Natural killer cell (primary cell): ENCODE measurements around the gene PC. TPM values are rescaled to one million over a fixed set of nuclear protein-coding genes. Genes with fewer than 3 reads are reported as not detected.

ENCODE experiments used
- ATAC-seq, 3 donors: fragments of 150-1000 bp in 2 of 3; fragments of 200-7000 bp in 1 of 3; cut with Tn5 transposase; 1 replicate in 1 of 3; 2 replicates in 2 of 3; pipeline ENCODE4 v1.10.0; 2021; ENCODE audit warnings: mild to moderate bottlenecking in 2 of 3, moderate library complexity in 2 of 3
- DNase-seq, 2 donors: peaks; one replicate each; pipeline versions ENCODE4 v3.0.0 to v3.0.0-alpha.2; 2013 to 2021; ENCODE audit warnings: mixed read lengths in 1 of 2
- H3K27ac ChIP-seq: one replicate; pipeline ENCODE4 v1.5.1; 2013; ENCODE audit warnings: mild to moderate bottlenecking, low read length
- H3K27me3 ChIP-seq: one replicate; pipeline ENCODE4 v1.6.1; 2013; ENCODE audit warnings: low read length; ENCODE audit not compliant: control insufficient read depth, insufficient read depth
- H3K36me3 ChIP-seq: one replicate; pipeline ENCODE4 v1.6.1; 2013; ENCODE audit warnings: low read length; ENCODE audit not compliant: control insufficient read depth, insufficient read depth
- H3K4me1 ChIP-seq: one replicate; pipeline ENCODE4 v1.6.1; 2013; ENCODE audit warnings: low read length; ENCODE audit not compliant: control insufficient read depth, insufficient read depth
- H3K4me3 ChIP-seq: one replicate; pipeline ENCODE4 v1.5.1; 2013; ENCODE audit warnings: low read length
- H3K9me3 ChIP-seq: one replicate; pipeline ENCODE4 v1.6.1; 2013; ENCODE audit warnings: low read length; ENCODE audit not compliant: control insufficient read depth, insufficient read depth
- H3K27ac Mint-ChIP-seq, 2 donors: one replicate each; pipeline ENCODE4 v1.8.0; 2022; ENCODE audit warnings: mild to moderate bottlenecking in 2 of 2, mixed read lengths in 2 of 2, moderate library complexity in 1 of 2
- H3K27me3 Mint-ChIP-seq, 2 donors: one replicate each; pipeline ENCODE4 v1.8.0; 2022; ENCODE audit warnings: low read depth in 2 of 2, mixed read lengths in 2 of 2
- H3K36me3 Mint-ChIP-seq: one replicate; pipeline ENCODE4 v1.8.0; 2022; ENCODE audit warnings: mixed read lengths
- H3K4me1 Mint-ChIP-seq, 2 donors: one replicate each; pipeline ENCODE4 v1.8.0; 2022; ENCODE audit warnings: mixed read lengths in 2 of 2
- H3K4me3 Mint-ChIP-seq: one replicate; pipeline ENCODE4 v1.8.0; 2022; ENCODE audit warnings: mild to moderate bottlenecking, moderate library complexity, mixed read lengths
- H3K9me3 Mint-ChIP-seq, 2 donors: one replicate each; pipeline ENCODE4 v1.8.0; 2022; ENCODE audit warnings: mixed read lengths in 2 of 2
- CTCF ChIP-seq: fragments of 200-600 bp; IDR thresholded peaks from one replicate; pipeline ENCODE4 v1.8.0; 2022; ENCODE audit warnings: antibody characterized with exemption
- WGBS: methylation state at CpG from one replicate; pipeline ENCODE4 v1.1.7; 2013; ENCODE audit warnings: missing lambda C conversion rate; ENCODE audit not compliant: insufficient coverage; 5-methylcytosine and 5-hydroxymethylcytosine counted together
- intact Hi-C: fragments of 100-400 bp; cut with micrococcal nuclease; formaldehyde crosslinking; loops from one replicate; pipeline ENCODE4 v1.14.2; 2022
- total RNA-seq, 4 donors: library from RNA; stranded (reverse); fragments of 120-200 nt in 1 of 4; gene quantifications; one replicate each; pipeline versions ENCODE4 v1.2.3 to v1.2.4, GENCODE V29; 2013 to 2022

The PC gene
- total RNA-seq, 3 donors from 2014 or later (not counting 1 experiment from before 2014, with no cell fraction given): 4.1 to 5.9 (median 4.6) TPM

- Histone ChIP-seq H3K36me3 (no peaks in the 10 kb centered on the region), H3K4me1 (peaks cover 3% of the 10 kb centered on the region), H3K9me3 (peaks cover 4% of the 10 kb centered on the region), H3K27ac (no peak overlapping the region), H3K4me3 (no peak overlapping the region), H3K27me3 (no peaks in the 10 kb centered on the region)
- H3K27me3 Mint-ChIP-seq: peaks cover 7 to 8% of the 10 kb centered on the region in 2 donors
- no peak for TF ChIP-seq CTCF
- no peak overlapping the region for H3K4me3 Mint-ChIP-seq
- intact Hi-C loops: no loop called here
- 91% methylated on average over 7 of the region's 8 CpGs for WGBS
- DNase-seq: no peak
- H3K36me3 Mint-ChIP-seq: no peaks in the 10 kb centered on the region
- H3K9me3 Mint-ChIP-seq: no peaks in the 10 kb centered on the region
- H3K27ac Mint-ChIP-seq: no peak overlapping the region
- no peaks in the 10 kb centered on the region for H3K4me1 Mint-ChIP-seq
- ATAC-seq: no peak
Observed at GRCh38 chr11:66973956-66974580, 15.9 kb upstream of the PC start.

- no peak overlapping the region for H3K27ac ChIP-seq
- H3K9me3 ChIP-seq: no peaks in the 10 kb centered on the region
- H3K27me3 ChIP-seq: no peaks in the 10 kb centered on the region
- H3K4me1 ChIP-seq: peaks cover 3% of the 10 kb centered on the region
- H3K4me3 Mint-ChIP-seq: no peak overlapping the region
- H3K4me1 Mint-ChIP-seq: no peaks in the 10 kb centered on the region
- ATAC-seq (no peak), DNase-seq (no peak)
- no peak overlapping the region for H3K27ac Mint-ChIP-seq
- H3K9me3 Mint-ChIP-seq: no peaks in the 10 kb centered on the region
- 92% methylated on average over 2 of the region's 2 CpGs for WGBS
- H3K36me3 Mint-ChIP-seq: no peaks in the 10 kb centered on the region
- no peaks in the 10 kb centered on the region for H3K36me3 ChIP-seq
- no peak overlapping the region for H3K4me3 ChIP-seq
- TF ChIP-seq CTCF: no peak
- H3K27me3 Mint-ChIP-seq: peaks cover 7 to 8% of the 10 kb centered on the region in 2 donors
- intact Hi-C loops: no loop called here
Observed at GRCh38 chr11:66971488-66971887, 13.3 kb upstream of the PC start.

GRCh38 chr11:66970807-66971442 is 12.7 kb upstream of the PC start:
- Mint-ChIP-seq H3K36me3 (no peaks in the 10 kb centered on the region), H3K9me3 (no peaks in the 10 kb centered on the region), H3K27ac (no peak overlapping the region), H3K4me3 (no peak overlapping the region), H3K27me3 (peaks cover 12 to 14% of the 10 kb centered on the region in 2 donors), H3K4me1 (no peaks in the 10 kb centered on the region)
- no peaks in the 10 kb centered on the region for H3K36me3 ChIP-seq
- no peak overlapping the region for H3K27ac ChIP-seq
- peaks cover 3% of the 10 kb centered on the region for H3K4me1 ChIP-seq
- 75% methylated on average over 4 of the region's 5 CpGs for WGBS
- no peak for TF ChIP-seq CTCF
- no peaks in the 10 kb centered on the region for H3K27me3 ChIP-seq
- intact Hi-C loops: no loop called here
- no peak overlapping the region for H3K4me3 ChIP-seq
- ATAC-seq (peak in 1 of 3 donors; percentile 10), DNase-seq (no peak)
- no peaks in the 10 kb centered on the region for H3K9me3 ChIP-seq
